ENCODE data around the gene ANKAR. TPM values are rescaled to one million over a fixed set of nuclear protein-coding genes. Genes with fewer than 3 reads are reported as not detected.
"Not testable (repeated sequence)": the region's sequence is repeated elsewhere in the genome, so short reads cannot be mapped to it uniquely, and the experiment has no call there.

The ANKAR gene
- total and polyA plus RNA-seq, 5 donors from 2014 or later = 4.6 to 10.4 (median 6.2) TPM

GRCh38 chr2:189661148-189661956 is 13.1 kb upstream of the ANKAR start, which contains the start of gene ASNSD1:
Gene ASNSD1, plus strand, starts transcription at chr2:189661459. Its CDS starts 4,674 bp downstream, at chr2:189666133.
- Mint-ChIP-seq H3K9me3 (no peaks in the 10 kb centered on the region), H3K4me3 (no peak within 1 kb of the TSS), H3K27me3 (no peaks in the 10 kb centered on the region), H3K27ac (peak within 1 kb of the TSS in 1 of 3 donors; percentile 87), H3K4me1 (peaks cover 18 to 48% (median 44%) of the 10 kb centered on the region in 4 donors), H3K36me3 (peaks cover 11% of the 10 kb centered on the region)
- Histone ChIP-seq H3K27me3 (ENCODE audit: control insufficient read depth, insufficient read depth, low read length) (no peaks in the 10 kb centered on the region), H3K27ac (ENCODE audit: insufficient read depth, low read length, poor library complexity, severe bottlenecking) (peak within 1 kb of the TSS; percentile 90), H3K9me3 (ENCODE audit: control insufficient read depth in 2 of 2, low read length in 2 of 2) (no peaks in the 10 kb centered on the region), H3K4me1 (ENCODE audit: control insufficient read depth, insufficient read depth, low read length, poor library complexity, severe bottlenecking) (peaks cover 63% of the 10 kb centered on the region), H3K36me3 (ENCODE audit: control insufficient read depth, insufficient read depth, low read length) (peaks cover 15% of the 10 kb centered on the region), H3K4me3 (ENCODE audit: low read depth, low read length) (peak within 1 kb of the TSS; percentile 96)
- peak; percentile 93 to 95 for ATAC-seq (ENCODE audit: low read depth in 2 of 2)
- DNase-seq = peak; percentile 99 to 100 (median 99)

- no peaks in the 10 kb centered on the region for H3K27me3 Mint-ChIP-seq
- ATAC-seq (ENCODE audit: low read depth in 2 of 2) (no peak), DNase-seq (peak in 1 of 3 donors; percentile 31)
- no peaks in the 10 kb centered on the region for H3K9me3 ChIP-seq (ENCODE audit: control insufficient read depth in 2 of 2, low read length in 2 of 2)
- H3K27me3 ChIP-seq (ENCODE audit: control insufficient read depth, insufficient read depth, low read length) = no peaks in the 10 kb centered on the region
- H3K4me3 Mint-ChIP-seq = no peak overlapping the region
- H3K4me3 ChIP-seq (ENCODE audit: low read depth, low read length) = peak overlapping the region; percentile 96
- peaks cover 62% of the 10 kb centered on the region for H3K4me1 ChIP-seq (ENCODE audit: control insufficient read depth, insufficient read depth, low read length, poor library complexity, severe bottlenecking)
- H3K36me3 ChIP-seq (ENCODE audit: control insufficient read depth, insufficient read depth, low read length) = peaks cover 21% of the 10 kb centered on the region
- H3K27ac ChIP-seq (ENCODE audit: insufficient read depth, low read length, poor library complexity, severe bottlenecking) = peak overlapping the region; percentile 90
- peaks cover 20 to 49% (median 44%) of the 10 kb centered on the region in 4 donors for H3K4me1 Mint-ChIP-seq
- no peaks in the 10 kb centered on the region for H3K9me3 Mint-ChIP-seq
- peaks cover 15% of the 10 kb centered on the region for H3K36me3 Mint-ChIP-seq
- H3K27ac Mint-ChIP-seq = no peak overlapping the region
Observed at GRCh38 chr2:189661957-189662321, 12.5 kb upstream of the ANKAR start.

GRCh38 chr2:189662669-189663226 is 11.7 kb upstream of the ANKAR start:
- peaks cover 23% of the 10 kb centered on the region for H3K36me3 Mint-ChIP-seq
- Histone ChIP-seq H3K4me1 (ENCODE audit: control insufficient read depth, insufficient read depth, low read length, poor library complexity, severe bottlenecking) (peaks cover 54% of the 10 kb centered on the region), H3K9me3 (ENCODE audit: control insufficient read depth in 2 of 2, low read length in 2 of 2) (no peaks in the 10 kb centered on the region), H3K27ac (ENCODE audit: insufficient read depth, low read length, poor library complexity, severe bottlenecking) (no peak overlapping the region), H3K36me3 (ENCODE audit: control insufficient read depth, insufficient read depth, low read length) (peaks cover 29% of the 10 kb centered on the region), H3K4me3 (ENCODE audit: low read depth, low read length) (peak overlapping the region; percentile 96), H3K27me3 (ENCODE audit: control insufficient read depth, insufficient read depth, low read length) (no peaks in the 10 kb centered on the region)
- H3K27ac Mint-ChIP-seq = peak overlapping the region in 1 of 3 donors; percentile 56
- H3K27me3 Mint-ChIP-seq = no peaks in the 10 kb centered on the region
- no peak overlapping the region for H3K4me3 Mint-ChIP-seq
- H3K9me3 Mint-ChIP-seq = no peaks in the 10 kb centered on the region
- no peak for ATAC-seq (ENCODE audit: low read depth in 2 of 2)
- DNase-seq = no peak
- H3K4me1 Mint-ChIP-seq = peaks cover 28 to 47% (median 43%) of the 10 kb centered on the region in 4 donors

DNA sequence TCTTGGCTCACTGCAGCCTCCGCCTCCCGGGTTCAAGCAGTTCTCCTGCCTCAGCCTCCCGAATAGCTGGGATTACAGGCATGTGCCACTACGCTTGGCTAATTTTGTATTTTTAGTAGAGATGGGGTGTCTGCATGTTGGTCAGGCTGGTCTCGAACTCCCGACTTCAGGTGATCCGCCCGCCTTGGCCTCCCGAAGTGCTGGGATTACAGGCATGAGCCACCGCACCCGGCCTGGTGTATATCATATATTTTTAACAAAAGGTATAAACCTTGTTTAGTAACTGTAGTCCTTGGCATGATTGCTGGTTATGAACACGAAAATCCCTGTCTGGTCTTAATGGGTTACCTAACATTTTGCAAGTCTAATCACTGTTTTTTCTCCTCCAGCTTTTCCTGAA is 11.2 kb upstream of the ANKAR start:
- not testable (repeated sequence) for H3K9me3 Mint-ChIP-seq; H3K9me3 ChIP-seq (ENCODE audit: control insufficient read depth in 2 of 2, low read length in 2 of 2); DNase-seq; H3K27ac ChIP-seq (ENCODE audit: insufficient read depth, low read length, poor library complexity, severe bottlenecking); H3K27me3 Mint-ChIP-seq; H3K27me3 ChIP-seq (ENCODE audit: control insufficient read depth, insufficient read depth, low read length); ATAC-seq (ENCODE audit: low read depth in 2 of 2)
- Mint-ChIP-seq H3K4me1 (peaks cover 29 to 43% (median 37%) of the 10 kb centered on the region in 4 donors), H3K36me3 (peaks cover 25% of the 10 kb centered on the region), H3K27ac (peak overlapping the region in 2 of 3 donors; percentile 34 to 81), H3K4me3 (peak overlapping the region in 2 of 4 donors; percentile 72 to 74)
- H3K4me3 ChIP-seq (ENCODE audit: low read depth, low read length) = peak overlapping the region; percentile 39
- H3K4me1 ChIP-seq (ENCODE audit: control insufficient read depth, insufficient read depth, low read length, poor library complexity, severe bottlenecking) = peaks cover 48% of the 10 kb centered on the region
- H3K36me3 ChIP-seq (ENCODE audit: control insufficient read depth, insufficient read depth, low read length) = peaks cover 34% of the 10 kb centered on the region

DNA sequence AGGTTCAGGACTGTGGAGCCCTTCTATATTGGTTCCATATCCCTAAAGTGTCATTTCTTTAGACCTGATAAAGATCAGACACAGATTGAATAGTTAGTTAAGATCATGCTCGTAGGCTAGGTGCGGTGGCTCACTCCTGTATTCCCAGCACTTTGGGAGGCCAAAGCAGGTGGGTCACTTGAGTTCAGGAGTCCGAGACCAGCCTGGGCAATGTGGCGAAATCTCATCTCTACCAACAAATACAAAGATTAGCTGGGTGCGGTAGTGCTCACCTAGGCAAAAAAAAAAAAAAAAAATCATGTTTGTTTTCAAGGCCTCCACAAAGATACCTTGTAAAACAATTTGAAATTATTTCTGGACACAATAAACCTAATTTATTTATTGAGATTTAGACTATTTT is 4.6 kb upstream of the ANKAR start:
- no peak overlapping the region for H3K4me3 Mint-ChIP-seq
- Histone ChIP-seq H3K4me1 (ENCODE audit: control insufficient read depth, insufficient read depth, low read length, poor library complexity, severe bottlenecking) (peaks cover 12% of the 10 kb centered on the region), H3K4me3 (ENCODE audit: low read depth, low read length) (no peak overlapping the region), H3K36me3 (ENCODE audit: control insufficient read depth, insufficient read depth, low read length) (peaks cover 56% of the 10 kb centered on the region), H3K9me3 (ENCODE audit: control insufficient read depth in 2 of 2, low read length in 2 of 2) (no peaks in the 10 kb centered on the region), H3K27ac (ENCODE audit: insufficient read depth, low read length, poor library complexity, severe bottlenecking) (no peak overlapping the region), H3K27me3 (ENCODE audit: control insufficient read depth, insufficient read depth, low read length) (no peaks in the 10 kb centered on the region)
- no peak overlapping the region for H3K27ac Mint-ChIP-seq
- peaks cover 0 to 2% (median 0%) of the 10 kb centered on the region in 7 donors for H3K9me3 Mint-ChIP-seq
- H3K27me3 Mint-ChIP-seq = no peaks in the 10 kb centered on the region
- H3K36me3 Mint-ChIP-seq = peaks cover 31% of the 10 kb centered on the region
- H3K4me1 Mint-ChIP-seq = peaks cover 25 to 39% (median 32%) of the 10 kb centered on the region in 4 donors
- DNase-seq = no peak
- ATAC-seq (ENCODE audit: low read depth in 2 of 2) = no peak

GRCh38 chr2:189673661-189674373 is 653 bp upstream of the ANKAR start:
- H3K27me3 ChIP-seq (ENCODE audit: control insufficient read depth, insufficient read depth, low read length) = no peaks in the 10 kb centered on the region
- peaks cover 20% of the 10 kb centered on the region for H3K4me1 ChIP-seq (ENCODE audit: control insufficient read depth, insufficient read depth, low read length, poor library complexity, severe bottlenecking)
- Mint-ChIP-seq H3K9me3 (peaks cover 0 to 7% (median 3%) of the 10 kb centered on the region in 7 donors), H3K27ac (peak overlapping the region; percentile 98 to 99 (median 99)), H3K36me3 (peaks cover 25% of the 10 kb centered on the region), H3K4me3 (peak overlapping the region; percentile 68 to 95 (median 84)), H3K27me3 (no peaks in the 10 kb centered on the region), H3K4me1 (peaks cover 13 to 46% (median 28%) of the 10 kb centered on the region in 4 donors)
- H3K36me3 ChIP-seq (ENCODE audit: control insufficient read depth, insufficient read depth, low read length) = peaks cover 24% of the 10 kb centered on the region
- DNase-seq (peak in 1 of 3 donors; percentile 6), ATAC-seq (ENCODE audit: low read depth in 2 of 2) (peak; percentile 23 to 27)
- peaks cover 0 to 3% of the 10 kb centered on the region in 2 experiments for H3K9me3 ChIP-seq (ENCODE audit: control insufficient read depth in 2 of 2, low read length in 2 of 2)
- peak overlapping the region; percentile 82 for H3K27ac ChIP-seq (ENCODE audit: insufficient read depth, low read length, poor library complexity, severe bottlenecking)
- peak overlapping the region; percentile 73 for H3K4me3 ChIP-seq (ENCODE audit: low read depth, low read length)

GRCh38 chr2:189676471-189676870 is 2.0 kb downstream of the ANKAR start:
- Histone ChIP-seq H3K4me1 (ENCODE audit: control insufficient read depth, insufficient read depth, low read length, poor library complexity, severe bottlenecking) (peaks cover 26% of the 10 kb centered on the region), H3K4me3 (ENCODE audit: low read depth, low read length) (peak overlapping the region; percentile 28), H3K36me3 (ENCODE audit: control insufficient read depth, insufficient read depth, low read length) (peaks cover 2% of the 10 kb centered on the region), H3K27me3 (ENCODE audit: control insufficient read depth, insufficient read depth, low read length) (no peaks in the 10 kb centered on the region), H3K9me3 (ENCODE audit: control insufficient read depth in 2 of 2, low read length in 2 of 2) (peaks cover 0 to 3% of the 10 kb centered on the region in 2 experiments), H3K27ac (ENCODE audit: insufficient read depth, low read length, poor library complexity, severe bottlenecking) (no peak overlapping the region)
- no peak for DNase-seq
- H3K36me3 Mint-ChIP-seq = peaks cover 31% of the 10 kb centered on the region
- H3K27me3 Mint-ChIP-seq = no peaks in the 10 kb centered on the region
- H3K4me1 Mint-ChIP-seq = peaks cover 24 to 66% (median 48%) of the 10 kb centered on the region in 4 donors
- H3K27ac Mint-ChIP-seq = no peak overlapping the region
- no peak for ATAC-seq (ENCODE audit: low read depth in 2 of 2)
- H3K4me3 Mint-ChIP-seq = no peak overlapping the region
- H3K9me3 Mint-ChIP-seq = peaks cover 0 to 7% (median 3%) of the 10 kb centered on the region in 7 donors

Data from CD4-positive, CD25-positive, alpha-beta regulatory T cell (primary cell).